ENCODE results near the gene RIN3. TPM values are rescaled to one million over a fixed set of nuclear protein-coding genes. Genes with fewer than 3 reads are reported as not detected.

Gene RIN3
- polyA plus RNA-seq, 3 donors: 42.8 to 144 (median 54.6) TPM

DNA sequence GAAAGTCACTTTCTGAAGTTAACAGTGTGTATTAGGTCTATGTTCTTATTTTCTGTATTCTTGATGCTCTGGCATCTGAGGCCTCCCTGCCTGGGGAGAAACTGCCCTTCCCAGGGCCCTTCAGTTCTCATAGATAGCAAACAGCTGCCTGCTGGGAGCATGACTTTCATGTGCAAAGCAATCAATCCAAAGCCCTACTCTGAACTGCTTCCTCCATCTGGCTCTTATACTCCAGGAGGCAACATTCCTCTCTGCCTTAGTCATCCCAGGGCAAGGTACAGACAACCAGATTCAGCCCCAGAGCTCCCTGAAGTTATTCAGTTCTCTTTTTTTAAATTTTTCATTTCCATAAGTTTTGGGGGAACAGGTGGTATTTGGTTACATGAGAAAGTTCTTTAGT lies 41.7 kb upstream of the RIN3 start:
- Histone ChIP-seq H3K27me3 (ENCODE audit: control insufficient read depth in 2 of 2, insufficient read depth in 2 of 2, low read length in 2 of 2) (no peaks in the 10 kb centered on the region), H3K4me3 (replicated peaks in 1 of 3; ENCODE audit: low read depth in 2 of 3, low read length in 3 of 3) (peak overlapping the region in 1 of 3 experiments; percentile 14), H3K79me2 (ENCODE audit: insufficient read depth, low read length) (peaks cover 87% of the 10 kb centered on the region), H3K36me3 (replicated peaks in 1 of 2; ENCODE audit: control insufficient read depth in 1 of 2, insufficient read depth in 2 of 2, low read length in 2 of 2) (peaks cover 0 to 11% of the 10 kb centered on the region in 2 donors), H2AFZ (ENCODE audit: insufficient read depth, low read depth, low read length, poor library complexity, severe bottlenecking) (no peak overlapping the region), H3K4me2 (replicated peaks; ENCODE audit: extremely low read depth, low read length, poor library complexity, severe bottlenecking) (peak overlapping the region; percentile 9), H3K9me3 (replicated peaks in 1 of 2; ENCODE audit: control insufficient read depth in 1 of 2, insufficient read depth in 1 of 2, low read length in 2 of 2) (no peaks in the 10 kb centered on the region), H3K9ac (ENCODE audit: insufficient read depth, low read length, poor library complexity, severe bottlenecking) (no peak overlapping the region), H3K27ac (ENCODE audit: low read depth in 1 of 2, low read length in 2 of 2) (peak overlapping the region; percentile 24 to 92), H3K4me1 (ENCODE audit: control insufficient read depth in 1 of 2, insufficient read depth in 2 of 2, low read length in 2 of 2) (peaks cover 64 to 73% of the 10 kb centered on the region in 2 donors), H4K20me1 (ENCODE audit: insufficient read depth, low read length) (peaks cover 9% of the 10 kb centered on the region)
- intact Hi-C loops (cut with micrococcal nuclease): loop anchor here in 1 of 2 donors (2.0 to 5.0 kb wide), 3 partner anchors 15 to 75 kb away; no protein-coding TSS in a partner anchor
- TF ChIP-seq, protein P1, sequence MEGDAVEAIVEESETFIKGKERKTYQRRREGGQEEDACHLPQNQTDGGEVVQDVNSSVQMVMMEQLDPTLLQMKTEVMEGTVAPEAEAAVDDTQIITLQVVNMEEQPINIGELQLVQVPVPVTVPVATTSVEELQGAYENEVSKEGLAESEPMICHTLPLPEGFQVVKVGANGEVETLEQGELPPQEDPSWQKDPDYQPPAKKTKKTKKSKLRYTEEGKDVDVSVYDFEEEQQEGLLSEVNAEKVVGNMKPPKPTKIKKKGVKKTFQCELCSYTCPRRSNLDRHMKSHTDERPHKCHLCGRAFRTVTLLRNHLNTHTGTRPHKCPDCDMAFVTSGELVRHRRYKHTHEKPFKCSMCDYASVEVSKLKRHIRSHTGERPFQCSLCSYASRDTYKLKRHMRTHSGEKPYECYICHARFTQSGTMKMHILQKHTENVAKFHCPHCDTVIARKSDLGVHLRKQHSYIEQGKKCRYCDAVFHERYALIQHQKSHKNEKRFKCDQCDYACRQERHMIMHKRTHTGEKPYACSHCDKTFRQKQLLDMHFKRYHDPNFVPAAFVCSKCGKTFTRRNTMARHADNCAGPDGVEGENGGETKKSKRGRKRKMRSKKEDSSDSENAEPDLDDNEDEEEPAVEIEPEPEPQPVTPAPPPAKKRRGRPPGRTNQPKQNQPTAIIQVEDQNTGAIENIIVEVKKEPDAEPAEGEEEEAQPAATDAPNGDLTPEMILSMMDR (IDR thresholded peaks at IDR 0.05): no peak
- DNase-seq: peak in 2 of 3 donors; percentile 47 to 57
- peak overlapping the region; percentile 61 to 98 (median 86) for H3K27ac Mint-ChIP-seq
- H3K4me3 Mint-ChIP-seq: peak overlapping the region in 1 of 2 donors; percentile 65
- H3K36me3 Mint-ChIP-seq: peaks cover 21 to 48% of the 10 kb centered on the region in 2 donors
- H3K27me3 Mint-ChIP-seq (ENCODE audit: low read depth in 3 of 3): no peaks in the 10 kb centered on the region
- peaks cover 72% of the 10 kb centered on the region for H3K4me1 Mint-ChIP-seq
- peaks cover 0 to 9% (median 0%) of the 10 kb centered on the region in 7 donors for H3K9me3 Mint-ChIP-seq

DNA sequence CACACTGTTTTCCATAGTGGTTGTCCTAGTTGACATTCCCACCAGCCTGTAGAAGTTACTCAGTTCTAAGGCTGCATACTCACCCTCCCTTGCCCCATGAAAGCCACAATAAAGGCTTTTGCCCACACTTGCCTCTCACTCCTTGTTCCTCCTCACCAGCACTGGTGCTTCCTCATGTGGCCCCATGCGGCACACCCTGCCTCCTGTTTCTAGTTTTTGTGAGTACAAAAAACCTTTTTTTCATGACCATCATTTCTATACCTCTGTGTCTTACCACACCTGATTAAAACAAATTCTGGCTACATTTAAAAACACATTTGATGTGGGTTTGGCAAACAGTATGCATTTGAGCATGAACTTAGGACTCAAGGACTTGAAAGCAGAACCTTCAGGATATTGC lies 40.7 kb upstream of the RIN3 start:
- Histone ChIP-seq H3K9me3 (replicated peaks in 1 of 2; ENCODE audit: control insufficient read depth in 1 of 2, insufficient read depth in 1 of 2, low read length in 2 of 2) (no peaks in the 10 kb centered on the region), H3K4me3 (replicated peaks in 1 of 3; ENCODE audit: low read depth in 2 of 3, low read length in 3 of 3) (peak overlapping the region in 1 of 3 experiments; percentile 53), H4K20me1 (ENCODE audit: insufficient read depth, low read length) (peaks cover 5% of the 10 kb centered on the region), H3K4me1 (ENCODE audit: control insufficient read depth in 1 of 2, insufficient read depth in 2 of 2, low read length in 2 of 2) (peaks cover 64 to 82% of the 10 kb centered on the region in 2 donors), H3K27me3 (ENCODE audit: control insufficient read depth in 2 of 2, insufficient read depth in 2 of 2, low read length in 2 of 2) (no peaks in the 10 kb centered on the region), H3K79me2 (ENCODE audit: insufficient read depth, low read length) (peaks cover 87% of the 10 kb centered on the region), H3K9ac (ENCODE audit: insufficient read depth, low read length, poor library complexity, severe bottlenecking) (peak overlapping the region; percentile 32), H3K36me3 (replicated peaks in 1 of 2; ENCODE audit: control insufficient read depth in 1 of 2, insufficient read depth in 2 of 2, low read length in 2 of 2) (peaks cover 0 to 7% of the 10 kb centered on the region in 2 donors), H3K27ac (ENCODE audit: low read depth in 1 of 2, low read length in 2 of 2) (peak overlapping the region; percentile 90 to 92), H2AFZ (ENCODE audit: insufficient read depth, low read depth, low read length, poor library complexity, severe bottlenecking) (no peak overlapping the region), H3K4me2 (replicated peaks; ENCODE audit: extremely low read depth, low read length, poor library complexity, severe bottlenecking) (peak overlapping the region; percentile 58)
- peak; percentile 60 to 78 (median 75) for DNase-seq
- Mint-ChIP-seq H3K4me3 (peak overlapping the region; percentile 49 to 80), H3K36me3 (peaks cover 14 to 44% of the 10 kb centered on the region in 2 donors), H3K4me1 (peaks cover 72% of the 10 kb centered on the region), H3K27ac (peak overlapping the region; percentile 84 to 98 (median 92)), H3K9me3 (peaks cover 0 to 4% (median 0%) of the 10 kb centered on the region in 7 donors), H3K27me3 (ENCODE audit: low read depth in 3 of 3) (no peaks in the 10 kb centered on the region)
- intact Hi-C loops (cut with micrococcal nuclease): loop anchor here in 1 of 2 donors (2.0 to 5.0 kb wide), 3 partner anchors 14 to 76 kb away; no protein-coding TSS in a partner anchor
- TF ChIP-seq, protein P1 (IDR thresholded peaks at IDR 0.05): no peak
- 0% methylated on average over 1 of the region's 1 CpG for WGBS (ENCODE audit: insufficient coverage)
